Heart left ventricle (tissue), 16 donors: ENCODE results near the gene SHC3. TPM values are rescaled to one million over a fixed set of nuclear protein-coding genes. Genes with fewer than 3 reads are reported as not detected.

Experiments used
- ATAC-seq, 4 donors: fragments of 200-7000 bp; cut with Tn5 transposase; one replicate each; pipeline ENCODE4 v1.9.1; 2020 to 2022; ENCODE audit warnings: moderate library complexity in 4 of 4, mild to moderate bottlenecking in 3 of 4, moderate number of reproducible peaks in 1 of 4
- DNase-seq, 5 donors: peaks; one replicate each; pipeline ENCODE4 v3.0.0-alpha.2; 2020
- H3K27ac ChIP-seq, 12 donors: fragments of 200-600 bp; sonication (generic) in 4 of 12; one replicate each; pipeline versions ENCODE4 v1.5.0 to v1.8.0; 2016 to 2022; ENCODE audit warnings: mild to moderate bottlenecking in 2 of 12
- H3K27me3 ChIP-seq, 9 donors: fragments of 200-600 bp; sonication (generic) in 2 of 9; one replicate each; pipeline versions ENCODE4 v1.5.1 to v1.8.0; 2016 to 2022; ENCODE audit warnings: mild to moderate bottlenecking in 3 of 9
- H3K36me3 ChIP-seq, 9 donors: fragments of 200-600 bp; sonication (generic) in 2 of 9; one replicate each; pipeline versions ENCODE4 v1.5.0 to v1.8.0; 2018 to 2022; ENCODE audit warnings: mild to moderate bottlenecking in 2 of 9
- H3K4me1 ChIP-seq, 12 donors: fragments of 200-600 bp; sonication (generic) in 4 of 12; one replicate each; pipeline versions ENCODE4 v1.5.0 to v1.8.0; 2016 to 2022; ENCODE audit warnings: mild to moderate bottlenecking in 3 of 12
- H3K4me3 ChIP-seq, 12 donors: fragments of 200-600 bp; sonication (generic) in 4 of 12; one replicate each; pipeline versions ENCODE4 v1.5.0 to v1.8.0; 2017 to 2022; ENCODE audit warnings: mild to moderate bottlenecking in 9 of 12, moderate library complexity in 4 of 12
- H3K9me3 ChIP-seq, 12 donors: fragments of 200-600 bp; sonication (generic) in 4 of 12; one replicate each; pipeline versions ENCODE4 v1.5.0 to v1.8.0; 2016 to 2022; ENCODE audit warnings: mild to moderate bottlenecking in 1 of 12
- POLR2A ChIP-seq, 2 donors: fragments of 450-650 bp; IDR thresholded peaks; one replicate each; pipeline ENCODE4 v1.6.1; 2017; ENCODE audit warnings: antibody characterized with exemption in 2 of 2, mild to moderate bottlenecking in 2 of 2, moderate library complexity in 2 of 2
- WGBS, 4 donors: extraction: QIAGEN DNeasy Blood & Tissue Kit in 2 of 4; methylation state at CpG; one replicate each; pipeline versions ENCODE4 v1.1.5 to v1.1.7; 2013 to 2018; 5-methylcytosine and 5-hydroxymethylcytosine counted together
- intact Hi-C, 10 donors: fragments of 100-400 bp; cut with DNase I; formaldehyde crosslinking; loops; one replicate each; pipeline versions ENCODE4 v1.11.1 to v1.14.2; 2022
- polyA plus RNA-seq, 2 donors: library from polyadenylated mRNA; stranded (reverse); fragments of 200-250 nt; gene quantifications; one replicate each; pipeline ENCODE4 v1.2.3, GENCODE V29; 2013
- total RNA-seq, 9 donors: library from RNA; depleted of rRNA in 2 of 9; stranded (reverse); fragments of >200 nt in 2 of 9; fragmentation: NEBNext Ultra II Directional in 3 of 9; extraction: Animal tissue kit (Norgen Biotek cat#: 25700) in 3 of 9; gene quantifications; one replicate each; pipeline versions ENCODE4 v1.1.0 to v1.2.4, GENCODE V29; 2016 to 2023
- TF ChIP-seq, protein P1 (sequence below), 12 donors: fragments of 200-600 bp; sonication (generic) in 4 of 12; IDR thresholded peaks; one replicate each; pipeline versions ENCODE4 v1.5.0 to v1.8.0; 2018 to 2022; ENCODE audit warnings: antibody characterized with exemption in 12 of 12, mild to moderate bottlenecking in 5 of 12
- donor health status: ischemic (EF 13 %, LVEDD 7.1; RV severe dilation, severe dysfunction).
- donor health status: healthy with polysubstance abuse.
- donor health status: DM: no; HTN: yes; CAD: no.
- donor health status: DM: no; HTN: no; CAD: no.
- donor health status: ischemic (EF 25% LVEDD 6.9; RV normal size, moderate dysfunction).
- donor health status: ischemic (EF 25% LVEDD 5.7; RV mildly dilated, moderate dysfunction).
- donor health status: healthy.
- donor health status: DM: yes; HTN: yes; CAD: no.
- donor health status: ischemic (EF 35%, LVEDD 5.7; RV mildly dilated, moderate dysfunction).
- donor health status: nonischemic (EF 11% LVEDD 7.7; RV severe dilation, severe dysfunction).
- donor health status: DM: yes; HTN: yes; CAD: no.
- donor health status: PGD.
- donor health status: ischemic (EF 29% LVEDD 5.4; RV normal size, mild dysfunction).
- donor health status: nonischemic (EF 23%, LVEDD 6.1; RV moderate dilation, normal function).

SHC3 gene
- total and polyA plus RNA-seq, 11 donors = 0.20 to 4.3 (median 0.52) TPM

DNA sequence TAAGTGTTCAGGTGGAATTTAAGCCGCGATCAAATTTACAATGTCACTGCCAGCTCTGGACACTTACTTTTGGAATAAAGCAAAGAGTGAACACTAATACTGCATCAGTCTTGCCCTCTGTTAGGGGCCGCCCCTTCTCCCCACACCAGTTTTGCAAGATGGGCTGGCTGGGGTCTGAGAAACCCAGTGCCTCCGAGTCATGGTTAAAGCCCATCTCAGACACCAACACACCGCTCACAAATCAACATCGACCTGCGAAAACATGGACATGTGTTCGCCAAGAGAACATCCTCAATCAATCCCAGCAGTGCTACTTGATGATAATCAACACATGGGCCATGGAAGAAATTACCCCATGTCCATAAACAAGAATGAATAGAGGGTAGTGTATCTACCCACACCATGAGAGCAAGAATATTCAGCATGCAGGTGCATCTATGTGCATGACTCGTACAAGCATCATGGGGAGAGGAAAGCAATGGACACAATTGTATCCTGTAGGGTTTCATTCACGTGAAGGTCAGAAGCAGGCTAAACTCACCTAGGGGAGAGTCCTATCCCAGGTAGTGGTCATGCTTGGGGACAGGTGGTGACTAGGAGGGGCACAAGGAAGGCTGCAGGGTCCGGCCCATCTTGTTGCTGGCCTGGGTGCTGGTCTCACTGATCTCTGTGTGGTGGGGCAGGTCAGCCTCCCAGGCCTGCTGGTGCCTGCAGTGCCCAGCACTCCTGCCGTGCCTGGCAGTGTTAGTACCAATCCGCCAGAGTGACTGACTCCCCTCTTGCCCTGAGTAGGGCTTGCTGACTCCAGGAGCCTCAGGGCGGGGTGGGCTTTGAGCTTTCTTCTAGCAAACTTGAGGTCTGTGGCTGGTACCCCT, 182.3 kb downstream of the SHC3 start:
- H3K27me3 ChIP-seq = peaks cover 0 to 12% (median 5%) of the 10 kb centered on the region in 9 donors
- no peaks in the 10 kb centered on the region for H3K9me3 ChIP-seq
- H3K4me3 ChIP-seq = no peak overlapping the region
- intact Hi-C loops = loop anchor here in 8 of 10 donors (5.0 to 10.0 kb wide), 7 partner anchors 121 to 341 kb away; no protein-coding TSS in a partner anchor
- H3K27ac ChIP-seq = no peak overlapping the region
- H3K36me3 ChIP-seq = peaks cover 0 to 12% (median 0%) of the 10 kb centered on the region in 9 donors
- WGBS, 4 donors = 93 to 95% (median 94%) methylated on average over 14 of the region's 14 CpGs
- peaks cover 0 to 79% (median 37%) of the 10 kb centered on the region in 12 donors for H3K4me1 ChIP-seq
- TF ChIP-seq, protein P1, sequence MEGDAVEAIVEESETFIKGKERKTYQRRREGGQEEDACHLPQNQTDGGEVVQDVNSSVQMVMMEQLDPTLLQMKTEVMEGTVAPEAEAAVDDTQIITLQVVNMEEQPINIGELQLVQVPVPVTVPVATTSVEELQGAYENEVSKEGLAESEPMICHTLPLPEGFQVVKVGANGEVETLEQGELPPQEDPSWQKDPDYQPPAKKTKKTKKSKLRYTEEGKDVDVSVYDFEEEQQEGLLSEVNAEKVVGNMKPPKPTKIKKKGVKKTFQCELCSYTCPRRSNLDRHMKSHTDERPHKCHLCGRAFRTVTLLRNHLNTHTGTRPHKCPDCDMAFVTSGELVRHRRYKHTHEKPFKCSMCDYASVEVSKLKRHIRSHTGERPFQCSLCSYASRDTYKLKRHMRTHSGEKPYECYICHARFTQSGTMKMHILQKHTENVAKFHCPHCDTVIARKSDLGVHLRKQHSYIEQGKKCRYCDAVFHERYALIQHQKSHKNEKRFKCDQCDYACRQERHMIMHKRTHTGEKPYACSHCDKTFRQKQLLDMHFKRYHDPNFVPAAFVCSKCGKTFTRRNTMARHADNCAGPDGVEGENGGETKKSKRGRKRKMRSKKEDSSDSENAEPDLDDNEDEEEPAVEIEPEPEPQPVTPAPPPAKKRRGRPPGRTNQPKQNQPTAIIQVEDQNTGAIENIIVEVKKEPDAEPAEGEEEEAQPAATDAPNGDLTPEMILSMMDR (IDR thresholded peaks at IDR 0.05) = no peak
- no peak for TF ChIP-seq POLR2A (IDR thresholded peaks at IDR 0.05)
- no peak for DNase-seq
- no peak for ATAC-seq

DNA sequence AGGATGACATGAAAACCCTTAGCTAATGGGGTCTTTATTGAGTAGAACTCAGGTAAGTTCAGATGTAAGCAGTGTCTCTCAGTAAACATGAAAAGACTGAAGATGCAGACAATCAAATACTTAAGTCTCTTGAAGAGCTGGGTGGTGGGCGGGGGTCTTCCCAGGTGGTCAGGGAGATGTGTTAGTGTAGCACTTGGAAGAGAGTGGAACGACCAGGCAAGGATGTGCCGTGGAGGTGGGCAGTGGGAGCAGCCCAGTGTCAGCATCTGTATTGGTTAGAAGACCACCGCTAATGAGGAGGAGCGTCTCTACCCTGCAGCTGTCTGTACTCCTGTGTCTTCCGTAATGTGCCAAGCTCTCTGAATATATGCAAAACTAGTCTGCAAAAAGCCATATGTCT, 183.0 kb downstream of the SHC3 start:
- TF ChIP-seq POLR2A (IDR thresholded peaks at IDR 0.05) = no peak
- TF ChIP-seq, protein P1 (IDR thresholded peaks at IDR 0.05) = no peak
- peaks cover 0 to 12% (median 0%) of the 10 kb centered on the region in 9 donors for H3K36me3 ChIP-seq
- H3K27me3 ChIP-seq = peaks cover 0 to 12% (median 5%) of the 10 kb centered on the region in 9 donors
- peaks cover 0 to 72% (median 31%) of the 10 kb centered on the region in 12 donors for H3K4me1 ChIP-seq
- H3K4me3 ChIP-seq = peak overlapping the region in 6 of 12 donors; percentile 11 to 86 (median 72)
- H3K9me3 ChIP-seq = no peaks in the 10 kb centered on the region
- DNase-seq (no peak), ATAC-seq (no peak)
- intact Hi-C loops = loop anchor here in 8 of 10 donors (5.0 to 10.0 kb wide), 7 partner anchors 121 to 341 kb away; no protein-coding TSS in a partner anchor
- no peak overlapping the region for H3K27ac ChIP-seq
- WGBS, 4 donors = 92 to 97% (median 93%) methylated on average over 6 of the region's 6 CpGs

DNA sequence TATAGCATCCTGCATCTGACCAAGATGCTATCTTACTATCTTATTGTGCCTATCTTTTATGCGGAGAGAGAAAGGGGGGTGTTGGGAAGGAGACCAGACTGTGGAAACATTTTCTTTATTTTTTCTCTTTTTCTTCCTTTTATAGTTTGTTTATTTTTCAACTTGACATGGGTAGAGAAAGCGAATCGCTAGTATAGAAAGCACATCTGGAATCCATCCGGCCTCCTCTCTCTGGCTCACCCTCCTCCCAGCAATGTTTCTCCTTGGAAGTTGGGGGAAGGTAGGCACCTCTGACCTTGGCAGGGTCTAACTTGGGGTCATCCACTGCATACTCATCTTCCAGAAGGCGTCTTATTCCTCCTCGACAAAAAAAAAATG, 183.4 kb downstream of the SHC3 start:
- H3K4me3 ChIP-seq = peak overlapping the region in 9 of 12 donors; percentile 13 to 94 (median 73)
- H3K4me1 ChIP-seq = peaks cover 0 to 68% (median 27%) of the 10 kb centered on the region in 12 donors
- intact Hi-C loops = loop anchor here in 8 of 10 donors (5.0 to 10.0 kb wide), 7 partner anchors 120 to 340 kb away; no protein-coding TSS in a partner anchor
- H3K9me3 ChIP-seq = no peaks in the 10 kb centered on the region
- ATAC-seq (no peak), DNase-seq (no peak)
- TF ChIP-seq POLR2A (IDR thresholded peaks at IDR 0.05) = no peak
- TF ChIP-seq, protein P1 (IDR thresholded peaks at IDR 0.05) = no peak
- H3K27me3 ChIP-seq = peaks cover 0 to 12% (median 5%) of the 10 kb centered on the region in 9 donors
- no peak overlapping the region for H3K27ac ChIP-seq
- WGBS, 4 donors = 66 to 72% (median 70%) methylated on average over 6 of the region's 6 CpGs
- H3K36me3 ChIP-seq = peaks cover 0 to 12% (median 0%) of the 10 kb centered on the region in 9 donors
